Body of pancreas (tissue), 4 donors: ENCODE data around the gene FAM131C. TPM values are rescaled to one million over a fixed set of nuclear protein-coding genes. Genes with fewer than 3 reads are reported as not detected.

ENCODE experiments used
- ATAC-seq: fragments of 150-250 bp; one replicate; pipeline ENCODE4 v1.9.1; 2016
- DNase-seq, 4 donors: peaks; one replicate each; pipeline ENCODE4 v3.0.0-alpha.2; 2019
- H3K27ac ChIP-seq, 4 donors: fragments of 200-600 bp; sonication (generic); 1 replicate in 3 of 4; 2 replicates in 1 of 4; pipeline versions ENCODE4 v1.5.1 to v1.6.1; 2016 to 2019; ENCODE audit warnings: mild to moderate bottlenecking in 1 of 4, mixed read lengths in 1 of 4, moderate library complexity in 1 of 4
- H3K27me3 ChIP-seq, 2 donors: fragments of 200-600 bp; sonication (generic); one replicate each; pipeline ENCODE4 v1.6.0; 2016; ENCODE audit warnings: mild to moderate bottlenecking in 1 of 2
- H3K36me3 ChIP-seq, 2 donors: fragments of 200-600 bp; sonication (generic); replicated peaks in 1 of 2; 2 replicates each; pipeline ENCODE4 v1.5.1; 2016; ENCODE audit warnings: low read depth in 2 of 2; ENCODE audit not compliant: insufficient read depth in 1 of 2
- H3K4me1 ChIP-seq: fragments of 200-600 bp; sonication (generic); one replicate; pipeline ENCODE4 v1.6.0; 2016
- H3K4me3 ChIP-seq, 2 donors: fragments of 200-600 bp; sonication (generic); 1 replicate in 1 of 2; 2 replicates in 1 of 2; pipeline ENCODE4 v1.5.1; 2016 to 2019
- H3K9me3 ChIP-seq, 3 donors: fragments of 200-600 bp; sonication (generic); 1 replicate in 2 of 3; 2 replicates in 1 of 3; pipeline ENCODE4 v1.5.1; 2016
- POLR2A ChIP-seq, 3 donors: fragments of 450-650 bp; IDR thresholded peaks; one replicate each; pipeline ENCODE4 v1.6.1; 2016; ENCODE audit warnings: antibody characterized with exemption in 3 of 3, mild to moderate bottlenecking in 2 of 3
- WGBS, 2 donors: methylation state at CpG; one replicate each; pipeline ENCODE4 v1.1.5; 2017; 5-methylcytosine and 5-hydroxymethylcytosine counted together
- intact Hi-C: fragments of 100-400 bp; cut with DNase I; formaldehyde crosslinking; loops from one replicate; pipeline ENCODE4 v1.15.1; 2023
- total RNA-seq, 2 donors: library from RNA; depleted of rRNA; stranded (reverse); fragments of >200 nt; gene quantifications; one replicate each; pipeline ENCODE4 v1.1.0, GENCODE V29; 2016
- TF ChIP-seq, protein P1 (sequence below), 7 experiments: fragments of 450-650 bp in 4 of 7; fragments of 200-600 bp in 3 of 7; sonication (generic) in 3 of 7; IDR thresholded peaks; one replicate each; pipeline ENCODE4 v1.5.1; 2016 to 2019; ENCODE audit warnings: antibody characterized with exemption in 7 of 7

The FAM131C gene
- total RNA-seq, 2 donors from 2014 or later: 4.2 TPM; not detected in 1

DNA sequence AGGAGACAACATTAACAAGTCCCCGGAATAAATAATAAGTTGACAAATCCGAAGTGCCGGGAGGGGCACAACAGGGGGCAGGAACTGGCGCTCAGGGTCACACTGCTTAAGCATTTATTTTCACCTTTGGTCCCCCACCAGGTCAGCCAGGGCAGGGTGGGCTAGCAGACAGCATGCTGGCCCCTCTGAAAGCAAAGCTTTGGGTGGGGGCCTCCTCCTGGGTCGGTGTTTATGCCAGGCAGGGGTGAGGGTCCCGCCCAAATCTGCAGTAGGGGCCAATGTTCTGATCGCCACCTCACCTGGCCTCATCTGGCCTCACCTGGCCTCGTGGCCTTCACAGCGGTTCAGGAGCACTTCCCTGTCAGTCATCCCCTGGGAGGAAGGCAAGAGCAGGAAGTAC lies 8.2 kb upstream of the FAM131C start:
- TF ChIP-seq, protein P1, sequence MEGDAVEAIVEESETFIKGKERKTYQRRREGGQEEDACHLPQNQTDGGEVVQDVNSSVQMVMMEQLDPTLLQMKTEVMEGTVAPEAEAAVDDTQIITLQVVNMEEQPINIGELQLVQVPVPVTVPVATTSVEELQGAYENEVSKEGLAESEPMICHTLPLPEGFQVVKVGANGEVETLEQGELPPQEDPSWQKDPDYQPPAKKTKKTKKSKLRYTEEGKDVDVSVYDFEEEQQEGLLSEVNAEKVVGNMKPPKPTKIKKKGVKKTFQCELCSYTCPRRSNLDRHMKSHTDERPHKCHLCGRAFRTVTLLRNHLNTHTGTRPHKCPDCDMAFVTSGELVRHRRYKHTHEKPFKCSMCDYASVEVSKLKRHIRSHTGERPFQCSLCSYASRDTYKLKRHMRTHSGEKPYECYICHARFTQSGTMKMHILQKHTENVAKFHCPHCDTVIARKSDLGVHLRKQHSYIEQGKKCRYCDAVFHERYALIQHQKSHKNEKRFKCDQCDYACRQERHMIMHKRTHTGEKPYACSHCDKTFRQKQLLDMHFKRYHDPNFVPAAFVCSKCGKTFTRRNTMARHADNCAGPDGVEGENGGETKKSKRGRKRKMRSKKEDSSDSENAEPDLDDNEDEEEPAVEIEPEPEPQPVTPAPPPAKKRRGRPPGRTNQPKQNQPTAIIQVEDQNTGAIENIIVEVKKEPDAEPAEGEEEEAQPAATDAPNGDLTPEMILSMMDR (IDR thresholded peaks at IDR 0.05): no peak
- no peak for TF ChIP-seq POLR2A (IDR thresholded peaks at IDR 0.05)
- Histone ChIP-seq H3K27ac (no peak overlapping the region), H3K4me3 (no peak overlapping the region), H3K27me3 (no peaks in the 10 kb centered on the region), H3K9me3 (no peaks in the 10 kb centered on the region), H3K36me3 (no peaks in the 10 kb centered on the region), H3K4me1 (peaks cover 9% of the 10 kb centered on the region)
- intact Hi-C loops: no loop called here
- DNase-seq (no peak), ATAC-seq (no peak)
- 62 to 65% methylated on average over 9 of the region's 9 CpGs for WGBS, 2 donors

DNA sequence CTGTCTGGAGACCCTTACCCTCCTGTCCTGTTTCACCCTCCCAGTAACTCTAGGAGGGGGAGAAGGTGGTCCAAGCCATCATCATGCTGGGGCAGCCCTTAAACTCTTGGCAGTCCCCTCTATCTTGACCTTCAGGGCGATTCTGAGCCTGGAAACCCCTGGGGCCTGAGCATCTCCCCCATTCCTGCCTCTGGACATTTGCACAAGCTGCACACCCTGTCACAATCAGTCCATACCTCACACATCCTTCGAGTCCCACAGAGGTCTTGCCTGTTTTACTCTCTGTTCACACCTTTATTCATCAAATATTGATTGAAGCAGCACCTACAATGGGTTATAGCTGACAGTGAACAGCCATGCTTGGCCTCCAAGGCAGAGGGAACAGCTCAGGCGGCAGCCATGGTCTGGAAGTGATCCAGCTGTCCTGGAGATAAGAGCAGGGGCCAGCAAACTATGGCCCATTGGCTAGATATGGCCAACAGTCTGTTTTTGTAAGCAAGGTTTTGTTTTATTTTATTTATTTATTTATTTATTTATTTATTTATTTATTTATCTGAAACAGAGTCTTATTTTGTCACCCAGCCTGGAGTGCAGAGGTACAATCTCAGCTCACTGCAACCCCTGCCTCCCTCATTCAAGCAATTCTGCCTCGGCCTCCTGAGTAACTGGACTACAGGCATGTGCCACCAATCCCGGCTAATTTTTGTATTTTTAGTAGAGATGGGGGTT lies 7.1 kb upstream of the FAM131C start:
- no peak for TF ChIP-seq POLR2A (IDR thresholded peaks at IDR 0.05)
- TF ChIP-seq, protein P1 (IDR thresholded peaks at IDR 0.05): no peak
- intact Hi-C loops: no loop called here
- Histone ChIP-seq H3K4me1 (peaks cover 9% of the 10 kb centered on the region), H3K9me3 (no peaks in the 10 kb centered on the region), H3K4me3 (no peak overlapping the region), H3K27ac (no peak overlapping the region), H3K36me3 (no peaks in the 10 kb centered on the region), H3K27me3 (no peaks in the 10 kb centered on the region)
- WGBS, 2 donors: 62% methylated on average over 5 of the region's 5 CpGs
- DNase-seq (peak; percentile 60 to 80 (median 67)), ATAC-seq (no peak)

GRCh38 chr1:16078925-16079656 lies 5.6 kb upstream of the FAM131C start:
- WGBS, 2 donors: 0 to 39% methylated on average over 1 to 10 of the region's 10 CpGs
- DNase-seq: peak; percentile 86 to 90 (median 86)
- no peak overlapping the region for H3K4me3 ChIP-seq
- peak overlapping the region in 2 of 4 donors; percentile 12 to 35 for H3K27ac ChIP-seq
- no peaks in the 10 kb centered on the region for H3K9me3 ChIP-seq
- H3K4me1 ChIP-seq: peaks cover 12% of the 10 kb centered on the region
- TF ChIP-seq, protein P1 (IDR thresholded peaks at IDR 0.05): peak; percentile 70 to 97 (median 94)
- no peak for TF ChIP-seq POLR2A (IDR thresholded peaks at IDR 0.05)
- intact Hi-C loops: loop anchor here (2.0 to 10.0 kb wide), 2 partner anchors 106 to 276 kb away; partner anchors contain the start of gene FBXO42
- no peaks in the 10 kb centered on the region for H3K27me3 ChIP-seq
- H3K36me3 ChIP-seq: no peaks in the 10 kb centered on the region
- ATAC-seq: peak; percentile 85

DNA sequence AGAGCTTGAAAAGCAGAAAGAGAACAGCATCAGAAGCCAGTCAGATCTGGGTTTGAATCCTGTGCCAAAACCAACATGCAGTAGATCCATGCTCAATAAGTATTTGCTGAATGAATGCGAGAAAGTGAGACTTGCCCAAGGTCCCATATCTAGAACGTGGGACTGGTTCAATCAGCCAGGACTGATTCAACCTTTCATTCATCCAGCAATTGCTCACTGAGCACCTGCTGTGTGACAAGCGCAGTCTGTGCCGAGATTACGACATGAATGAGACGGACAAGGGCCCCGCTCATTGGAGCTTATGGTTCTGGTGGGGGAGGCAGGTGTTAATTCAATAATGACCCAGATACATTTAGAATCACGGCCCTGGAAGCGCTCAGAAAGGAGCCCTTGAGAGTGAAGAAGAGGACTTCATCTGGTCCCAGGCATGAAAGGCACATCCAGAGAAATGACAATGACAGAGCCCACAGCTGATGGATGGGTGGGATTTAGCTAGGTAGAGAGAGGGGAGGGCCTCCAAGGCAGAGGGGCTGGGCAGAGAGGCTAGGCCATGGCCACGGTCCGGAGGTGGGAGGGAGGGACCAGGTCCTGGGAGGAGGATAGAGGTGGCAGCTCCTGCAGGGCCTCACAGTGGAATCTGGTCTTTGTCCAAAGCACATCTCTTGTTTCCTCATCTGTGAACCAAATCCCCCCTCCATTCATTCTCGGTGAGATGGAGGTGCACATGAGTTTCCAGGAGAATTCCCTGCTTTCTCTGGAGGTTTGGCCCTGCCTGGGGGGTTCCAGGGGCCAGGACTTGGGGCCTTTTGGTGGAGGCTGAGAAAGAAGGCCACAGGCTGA lies 4.2 kb upstream of the FAM131C start:
- H3K4me1 ChIP-seq: peaks cover 24% of the 10 kb centered on the region

More for the DNA sequence above, 4.2 kb upstream of the FAM131C start:
- DNase-seq (no peak), ATAC-seq (no peak)
- H3K4me3 ChIP-seq: no peak overlapping the region
- H3K27ac ChIP-seq: no peak overlapping the region
- WGBS, 2 donors: 75 to 83% methylated on average over 7 to 12 of the region's 12 CpGs
- intact Hi-C loops: loop anchor here (2.0 to 10.0 kb wide), 2 partner anchors 107 to 277 kb away; partner anchors contain the start of gene FBXO42
- no peaks in the 10 kb centered on the region for H3K36me3 ChIP-seq
- TF ChIP-seq, protein P1 (IDR thresholded peaks at IDR 0.05): no peak
- no peak for TF ChIP-seq POLR2A (IDR thresholded peaks at IDR 0.05)
- H3K27me3 ChIP-seq: no peaks in the 10 kb centered on the region
- H3K9me3 ChIP-seq: no peaks in the 10 kb centered on the region
